Kidney epithelial cell (primary cell): ENCODE data around the gene FGGY. TPM values are rescaled to one million over a fixed set of nuclear protein-coding genes. Genes with fewer than 3 reads are reported as not detected.

ENCODE experiments used
- DNase-seq: peaks from one replicate; pipeline ENCODE4 v3.0.0-alpha.2; 2010; ENCODE audit warnings: low read depth
- H3K27me3 ChIP-seq: 2 replicates; pipeline ENCODE4 v1.6.0; 2011; ENCODE audit warnings: low read length; ENCODE audit not compliant: control insufficient read depth, insufficient read depth
- H3K36me3 ChIP-seq: 2 replicates; pipeline ENCODE4 v1.5.1; 2011; ENCODE audit warnings: low read length; ENCODE audit not compliant: control insufficient read depth, insufficient read depth
- H3K4me3 ChIP-seq: 2 replicates; pipeline ENCODE4 v1.5.1; 2011; ENCODE audit warnings: low read depth, mild to moderate bottlenecking, control low read depth, low read length
- total RNA-seq: library from RNA; depleted of rRNA; stranded (reverse); fragments of >200 nt; gene quantifications from 2 replicates; pipeline ENCODE4 v1.2.3, GENCODE V29; 2015
- TF ChIP-seq, protein P1 (sequence below): IDR thresholded peaks from 2 replicates; pipeline ENCODE4 v1.5.1; 2011; ENCODE audit warnings: mild to moderate bottlenecking, moderate library complexity, low read length, control low read depth, inconsistent platforms; ENCODE audit not compliant: insufficient read depth, poor library complexity, severe bottlenecking

Gene FGGY
- total RNA-seq, 1 donor from 2014 or later, result 8.6 TPM

DNA sequence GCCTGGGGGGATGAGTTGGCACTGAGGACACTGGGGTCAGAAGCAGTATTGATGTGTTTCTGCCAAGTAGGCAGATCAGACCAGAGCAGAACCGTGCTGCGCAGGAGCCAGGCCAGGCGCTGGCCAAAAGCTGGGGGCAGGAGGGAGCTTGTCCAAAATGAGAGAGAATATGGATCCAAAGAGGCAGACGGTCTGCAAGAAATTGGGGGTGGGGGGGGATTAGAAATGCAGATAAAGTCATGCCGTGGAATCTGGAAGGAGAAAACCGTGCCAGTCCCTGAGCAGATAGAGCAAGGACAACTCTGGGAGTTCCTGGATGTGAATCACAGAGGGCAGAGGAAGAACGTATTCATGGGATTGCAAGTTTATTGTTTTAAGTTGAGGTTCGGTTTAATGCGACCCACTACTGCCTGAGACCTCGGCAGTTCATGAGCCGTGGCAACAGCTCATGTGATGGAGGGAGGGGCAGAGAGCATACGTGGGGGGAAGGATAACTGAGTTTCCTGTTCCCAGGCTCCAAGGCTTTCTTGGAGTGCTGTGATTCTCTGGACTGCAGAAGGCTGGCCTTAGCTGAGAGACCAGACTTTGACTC, 224.0 kb downstream of the FGGY start:
- Histone ChIP-seq H3K4me3 (no peak overlapping the region), H3K36me3 (no peaks in the 10 kb centered on the region), H3K27me3 (no peaks in the 10 kb centered on the region)
- TF ChIP-seq, protein P1, sequence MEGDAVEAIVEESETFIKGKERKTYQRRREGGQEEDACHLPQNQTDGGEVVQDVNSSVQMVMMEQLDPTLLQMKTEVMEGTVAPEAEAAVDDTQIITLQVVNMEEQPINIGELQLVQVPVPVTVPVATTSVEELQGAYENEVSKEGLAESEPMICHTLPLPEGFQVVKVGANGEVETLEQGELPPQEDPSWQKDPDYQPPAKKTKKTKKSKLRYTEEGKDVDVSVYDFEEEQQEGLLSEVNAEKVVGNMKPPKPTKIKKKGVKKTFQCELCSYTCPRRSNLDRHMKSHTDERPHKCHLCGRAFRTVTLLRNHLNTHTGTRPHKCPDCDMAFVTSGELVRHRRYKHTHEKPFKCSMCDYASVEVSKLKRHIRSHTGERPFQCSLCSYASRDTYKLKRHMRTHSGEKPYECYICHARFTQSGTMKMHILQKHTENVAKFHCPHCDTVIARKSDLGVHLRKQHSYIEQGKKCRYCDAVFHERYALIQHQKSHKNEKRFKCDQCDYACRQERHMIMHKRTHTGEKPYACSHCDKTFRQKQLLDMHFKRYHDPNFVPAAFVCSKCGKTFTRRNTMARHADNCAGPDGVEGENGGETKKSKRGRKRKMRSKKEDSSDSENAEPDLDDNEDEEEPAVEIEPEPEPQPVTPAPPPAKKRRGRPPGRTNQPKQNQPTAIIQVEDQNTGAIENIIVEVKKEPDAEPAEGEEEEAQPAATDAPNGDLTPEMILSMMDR, result no peak
- DNase-seq, result peak; percentile 91

DNA sequence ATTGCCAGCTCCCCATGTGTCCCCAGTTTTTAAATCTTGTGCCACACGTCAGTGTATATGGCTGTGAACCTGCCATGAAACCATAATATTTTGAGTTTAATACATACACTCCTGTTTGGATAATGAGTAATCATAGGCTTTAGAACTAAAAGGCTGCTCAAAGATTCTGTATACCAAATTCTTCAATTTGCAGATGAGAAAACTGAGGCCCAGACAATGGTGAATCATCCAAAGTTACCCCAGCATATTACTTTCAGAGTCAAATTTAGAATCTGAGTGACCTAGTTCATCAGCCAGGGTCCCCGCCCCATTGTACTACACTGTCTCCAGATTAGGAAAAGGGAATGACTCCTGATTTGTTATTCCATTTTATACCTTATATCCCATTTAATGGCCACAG, 224.6 kb downstream of the FGGY start:
- no peak overlapping the region for H3K4me3 ChIP-seq
- no peaks in the 10 kb centered on the region for H3K27me3 ChIP-seq
- TF ChIP-seq, protein P1, result no peak
- no peak for DNase-seq
- no peaks in the 10 kb centered on the region for H3K36me3 ChIP-seq

DNA sequence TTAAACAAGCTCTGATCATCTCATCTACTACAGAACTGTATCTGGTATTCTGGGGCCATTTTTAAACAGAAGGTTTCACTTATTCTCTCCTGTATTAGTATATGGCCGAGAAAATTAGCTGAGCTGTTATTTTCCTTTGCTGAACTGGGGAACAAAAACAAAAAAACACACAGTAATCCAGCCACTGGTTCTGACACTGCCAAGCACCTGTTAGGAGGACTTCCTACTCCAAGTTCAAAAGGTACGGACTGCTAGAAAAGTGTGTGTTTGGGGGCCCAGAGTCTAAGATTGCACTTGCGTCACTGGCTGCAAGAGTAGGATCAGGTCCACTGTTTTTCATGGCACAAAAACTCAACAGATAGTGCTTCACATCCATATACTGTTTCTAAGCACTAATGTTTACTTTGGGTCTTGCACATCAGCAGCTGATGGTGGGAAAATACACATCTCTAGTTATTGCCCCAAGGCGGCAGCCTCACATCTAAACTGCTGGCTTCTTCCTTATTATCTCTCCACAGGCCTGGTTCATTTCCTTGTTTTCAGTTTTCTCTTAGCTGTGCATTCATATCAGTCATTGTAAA, 226.1 kb downstream of the FGGY start:
- Histone ChIP-seq H3K27me3 (no peaks in the 10 kb centered on the region), H3K4me3 (no peak overlapping the region), H3K36me3 (no peaks in the 10 kb centered on the region)
- TF ChIP-seq, protein P1, result no peak
- DNase-seq, result no peak

DNA sequence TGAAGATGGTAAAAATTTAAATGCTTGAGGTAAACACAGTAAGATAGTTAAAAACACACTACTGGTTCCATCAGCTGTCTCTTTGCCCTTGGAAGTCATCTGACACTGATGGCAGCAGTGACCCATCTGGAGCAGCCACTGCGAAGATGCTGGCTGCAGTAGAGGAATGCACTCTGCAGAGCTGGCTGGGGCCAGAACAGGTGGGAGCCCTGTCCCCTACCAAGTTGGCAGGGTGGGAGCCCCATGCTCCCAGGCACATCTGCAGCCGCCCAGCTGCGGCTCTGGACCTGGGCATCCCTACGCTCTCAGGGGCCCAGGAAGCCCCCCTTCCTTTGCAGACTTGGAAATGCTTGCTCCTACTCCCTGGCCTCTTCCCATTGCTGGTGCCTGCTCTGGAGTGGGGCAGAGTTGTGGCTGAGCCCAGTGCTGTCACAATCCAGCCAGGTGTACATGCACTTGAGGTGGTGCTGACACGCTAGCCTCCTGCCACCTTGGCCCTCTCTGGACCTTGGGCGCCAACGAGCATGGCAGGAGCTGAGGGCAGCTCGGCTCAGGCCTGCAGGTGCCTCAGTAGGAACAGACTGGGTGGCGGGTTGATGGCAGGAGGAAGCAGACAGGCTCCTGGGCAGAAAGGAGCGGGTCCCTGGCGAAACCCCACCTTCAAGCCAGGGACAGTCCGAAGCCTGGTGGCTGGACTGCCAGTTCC, 227.0 kb downstream of the FGGY start:
- no peak for DNase-seq
- Histone ChIP-seq H3K4me3 (no peak overlapping the region), H3K27me3 (no peaks in the 10 kb centered on the region), H3K36me3 (no peaks in the 10 kb centered on the region)
- TF ChIP-seq, protein P1, result no peak

DNA sequence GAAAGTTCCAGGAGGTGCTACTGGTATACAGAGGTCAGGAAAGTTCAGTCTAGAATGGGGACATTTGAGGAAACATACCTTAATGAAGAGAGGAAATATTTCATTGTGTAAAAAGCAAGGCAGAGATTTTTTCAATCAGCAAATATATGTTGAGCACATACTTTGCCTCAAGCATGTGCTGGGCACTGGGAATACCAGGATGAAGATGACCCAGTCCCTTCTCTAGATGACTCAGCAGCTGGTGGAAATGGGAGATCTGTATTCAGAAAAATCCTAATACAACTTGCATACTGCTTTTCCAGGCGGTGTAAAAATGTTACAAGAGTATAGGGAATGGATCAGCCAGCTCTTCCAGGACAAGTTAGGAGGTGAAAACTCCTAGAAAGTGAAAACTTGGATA, 229.3 kb downstream of the FGGY start:
- TF ChIP-seq, protein P1, result no peak
- no peak for DNase-seq

DNA sequence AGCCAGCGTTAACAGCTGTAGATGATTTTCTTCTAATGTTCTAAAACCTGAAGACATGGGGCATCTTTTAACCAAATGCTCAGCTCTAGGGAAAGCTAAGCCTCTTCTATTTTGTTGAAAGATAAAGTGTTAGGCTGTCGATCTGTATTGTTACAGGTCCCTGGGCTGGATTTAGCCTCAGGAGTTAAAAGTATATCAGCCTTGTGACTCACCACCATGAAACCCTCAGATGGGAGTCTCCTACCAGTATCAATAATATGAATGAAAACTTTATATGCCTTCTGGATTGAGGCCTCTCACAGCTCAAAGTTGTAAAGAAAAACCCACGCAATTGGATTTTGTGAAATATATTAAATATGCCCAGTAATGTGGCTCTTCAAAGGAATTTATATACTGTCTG, 231.6 kb downstream of the FGGY start:
- Histone ChIP-seq H3K4me3 (no peak overlapping the region), H3K36me3 (no peaks in the 10 kb centered on the region), H3K27me3 (no peaks in the 10 kb centered on the region)
- TF ChIP-seq, protein P1, result no peak
- no peak for DNase-seq

More for the DNA sequence above, 229.3 kb downstream of the FGGY start:
- Histone ChIP-seq H3K36me3 (no peaks in the 10 kb centered on the region), H3K27me3 (no peaks in the 10 kb centered on the region), H3K4me3 (no peak overlapping the region)
